Thymus (tissue), 11 donors: ENCODE measurements around the gene TMOD4. TPM values are rescaled to one million over a fixed set of nuclear protein-coding genes. Genes with fewer than 3 reads are reported as not detected.

ENCODE experiments used
- DNase-seq, 9 donors: peaks; one replicate each; pipeline ENCODE4 v3.0.0-alpha.2; 2013; ENCODE audit warnings: low spot score in 9 of 9, low read depth in 6 of 9, missing footprints in 1 of 9
- H3K27ac ChIP-seq, 2 donors: one replicate each; pipeline ENCODE4 v1.5.1; 2013; ENCODE audit warnings: control low read depth in 1 of 2, low read depth in 1 of 2, low read length in 1 of 2, mild to moderate bottlenecking in 1 of 2, moderate library complexity in 1 of 2
- H3K27me3 ChIP-seq, 2 donors: one replicate each; pipeline ENCODE4 v1.5.1; 2013; ENCODE audit warnings: low read length in 1 of 2; ENCODE audit not compliant: control insufficient read depth in 2 of 2, insufficient read depth in 1 of 2
- H3K36me3 ChIP-seq, 2 donors: one replicate each; pipeline ENCODE4 v1.5.1; 2013; ENCODE audit warnings: low read length in 1 of 2, mild to moderate bottlenecking in 1 of 2, moderate library complexity in 1 of 2; ENCODE audit not compliant: control insufficient read depth in 2 of 2, insufficient read depth in 2 of 2
- H3K4me1 ChIP-seq, 2 donors: one replicate each; pipeline ENCODE4 v1.5.1; 2013; ENCODE audit warnings: low read length in 2 of 2; ENCODE audit not compliant: control insufficient read depth in 2 of 2, insufficient read depth in 2 of 2
- H3K4me3 ChIP-seq, 2 donors: one replicate each; pipeline ENCODE4 v1.5.1; 2013; ENCODE audit warnings: low read length in 2 of 2, control low read depth in 1 of 2, mild to moderate bottlenecking in 1 of 2
- H3K9me3 ChIP-seq, 2 donors: one replicate each; pipeline ENCODE4 v1.5.1; 2013; ENCODE audit warnings: low read length in 1 of 2, mild to moderate bottlenecking in 1 of 2; ENCODE audit not compliant: control insufficient read depth in 2 of 2, insufficient read depth in 1 of 2
- WGBS: extraction: QIAGEN DNeasy Blood & Tissue Kit; methylation state at CpG from one replicate; pipeline ENCODE4 v1.1.7; 2013; 5-methylcytosine and 5-hydroxymethylcytosine counted together
- polyA plus RNA-seq: library from polyadenylated mRNA; stranded (reverse); fragments of 200-250 nt; gene quantifications from one replicate; pipeline ENCODE4 v1.2.3, GENCODE V29; 2013
- total RNA-seq: library from RNA; stranded (reverse); fragments of 120-200 nt; gene quantifications from one replicate; pipeline ENCODE4 v1.2.4, GENCODE V29; 2013
- donor health status: healthy.

Gene TMOD4
- total and polyA plus RNA-seq, 2 donors = 0.38 to 1.0 TPM

- Histone ChIP-seq H3K27ac (peak overlapping the region; percentile 53 to 78), H3K4me3 (no peak overlapping the region), H3K36me3 (peaks cover 6 to 9% of the 10 kb centered on the region in 2 donors), H3K9me3 (no peaks in the 10 kb centered on the region), H3K27me3 (no peaks in the 10 kb centered on the region), H3K4me1 (peaks cover 3 to 4% of the 10 kb centered on the region in 2 donors)
- WGBS = 82% methylated on average over 5 of the region's 5 CpGs
- DNase-seq = peak in 3 of 9 donors; percentile 25 to 62 (median 38)
Observed at GRCh38 chr1:151124763-151125403, 50.9 kb downstream of the TMOD4 start.

Other genes starting within 250 kb of the TMOD4 start
- 35.5 TPM for gene SETDB1, start 249.6 kb downstream of the TMOD4 start, total RNA-seq
- 25.9 TPM for gene SETDB1, start 249.6 kb downstream of the TMOD4 start, polyA plus RNA-seq
- gene CERS2, start 201.1 kb downstream of the TMOD4 start, total RNA-seq = 55.6 TPM
- 76.3 TPM for gene CERS2, start 201.1 kb downstream of the TMOD4 start, polyA plus RNA-seq
- gene ANXA9, start 193.7 kb downstream of the TMOD4 start, total RNA-seq = 0.14 TPM
- 2.1 TPM for gene ANXA9, start 193.7 kb downstream of the TMOD4 start, polyA plus RNA-seq
- gene MINDY1, start 169.1 kb downstream of the TMOD4 start, total RNA-seq = 3.5 TPM
- 4.8 TPM for gene MINDY1, start 169.1 kb downstream of the TMOD4 start, polyA plus RNA-seq
- 16.2 TPM for gene PRUNE1, start 167.5 kb downstream of the TMOD4 start, total RNA-seq
- 16.7 TPM for gene PRUNE1, start 167.5 kb downstream of the TMOD4 start, polyA plus RNA-seq
- 0.52 TPM for gene BNIPL, start 139.4 kb downstream of the TMOD4 start, total RNA-seq
- 6.2 TPM for gene BNIPL, start 139.4 kb downstream of the TMOD4 start, polyA plus RNA-seq
- 0.80 TPM for gene C1orf56, start 128.2 kb downstream of the TMOD4 start, total RNA-seq
- 2.1 TPM for gene C1orf56, start 128.2 kb downstream of the TMOD4 start, polyA plus RNA-seq
- gene CDC42SE1, start 116.4 kb downstream of the TMOD4 start, total RNA-seq = 92.0 TPM
- gene CDC42SE1, start 116.4 kb downstream of the TMOD4 start, polyA plus RNA-seq = 95.9 TPM
- 10.8 TPM for gene MLLT11, start 115.6 kb downstream of the TMOD4 start, total RNA-seq
- gene MLLT11, start 115.6 kb downstream of the TMOD4 start, polyA plus RNA-seq = 6.6 TPM
- 18.9 TPM for gene GABPB2, start 105.2 kb downstream of the TMOD4 start, total RNA-seq
- 8.5 TPM for gene GABPB2, start 105.2 kb downstream of the TMOD4 start, polyA plus RNA-seq
- gene SEMA6C, start 29.4 kb downstream of the TMOD4 start, total RNA-seq = 1.5 TPM
- gene SEMA6C, start 29.4 kb downstream of the TMOD4 start, polyA plus RNA-seq = 24.3 TPM
- gene TNFAIP8L2, start 19.3 kb downstream of the TMOD4 start, total RNA-seq = 30.0 TPM
- gene TNFAIP8L2, start 19.3 kb downstream of the TMOD4 start, polyA plus RNA-seq = 32.8 TPM
- gene LYSMD1, start 10.1 kb downstream of the TMOD4 start, total RNA-seq = 11.9 TPM
- 7.7 TPM for gene LYSMD1, start 10.1 kb downstream of the TMOD4 start, polyA plus RNA-seq
- gene SCNM1, start 9.8 kb downstream of the TMOD4 start, total RNA-seq = 63.8 TPM
- 75.2 TPM for gene SCNM1, start 9.8 kb downstream of the TMOD4 start, polyA plus RNA-seq
- 47.2 TPM for gene VPS72, start 14.2 kb upstream of the TMOD4 start, total RNA-seq
- gene VPS72, start 14.2 kb upstream of the TMOD4 start, polyA plus RNA-seq = 40.2 TPM
- gene PIP5K1A, start 22.6 kb upstream of the TMOD4 start, total RNA-seq = 30.7 TPM
- gene PIP5K1A, start 22.6 kb upstream of the TMOD4 start, polyA plus RNA-seq = 29.8 TPM
- gene PSMD4, start 78.8 kb upstream of the TMOD4 start, total RNA-seq = 272 TPM
- gene PSMD4, start 78.8 kb upstream of the TMOD4 start, polyA plus RNA-seq = 157 TPM
- gene ZNF687, start 106.3 kb upstream of the TMOD4 start, total RNA-seq = 9.8 TPM
- gene ZNF687, start 106.3 kb upstream of the TMOD4 start, polyA plus RNA-seq = 11.1 TPM
- 29.0 TPM for gene PI4KB, start 151.4 kb upstream of the TMOD4 start, total RNA-seq
- gene PI4KB, start 151.4 kb upstream of the TMOD4 start, polyA plus RNA-seq = 31.8 TPM
- gene RFX5, start 171.3 kb upstream of the TMOD4 start, total RNA-seq = 89.4 TPM
- 32.9 TPM for gene RFX5, start 171.3 kb upstream of the TMOD4 start, polyA plus RNA-seq
- gene SELENBP1, start 196.7 kb upstream of the TMOD4 start, total RNA-seq = 6.1 TPM
- gene SELENBP1, start 196.7 kb upstream of the TMOD4 start, polyA plus RNA-seq = 6.4 TPM
- 345 TPM for gene PSMB4, start 223.6 kb upstream of the TMOD4 start, total RNA-seq
- gene PSMB4, start 223.6 kb upstream of the TMOD4 start, polyA plus RNA-seq = 371 TPM